HL-60/S4 treated with phorbol 12-myristate 13-acetate at 8.2 ng/mL for 4 days and 3 days (cell line): ENCODE data around the gene NKG7.

Experiments
- in situ Hi-C: fragments of 300-500 bp; cut with MboI; formaldehyde crosslinking; loops from 2 replicates; pipeline ENCODE4 v1.15.0; 2022; ENCODE audit warnings: low sequenced_read_pairs

The NKG7 gene

DNA sequence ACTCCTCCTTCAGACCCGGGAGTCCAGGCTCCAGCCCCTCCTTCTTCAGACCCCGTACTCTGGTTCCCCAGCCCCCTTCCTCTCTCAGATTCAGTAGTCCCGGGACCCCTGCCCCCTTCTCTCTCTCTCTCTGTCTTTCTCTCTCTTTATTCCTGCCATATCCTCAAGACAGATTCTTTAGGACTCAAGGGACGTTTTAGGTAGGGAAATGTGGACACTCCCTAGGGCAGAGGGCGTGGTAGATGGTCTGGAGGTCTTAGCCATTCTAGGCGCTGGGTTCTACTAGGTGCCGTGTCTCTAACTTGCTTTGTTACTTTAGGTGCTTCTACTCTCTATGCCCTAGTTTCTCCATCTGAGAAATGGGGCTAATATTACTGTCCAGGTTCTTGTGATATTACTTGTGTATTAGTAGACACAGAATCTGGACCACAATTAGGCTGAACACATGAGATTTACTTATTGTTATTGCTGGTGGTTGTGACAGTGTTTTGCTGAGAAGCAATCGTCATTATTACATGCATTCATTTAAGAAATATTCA, 18.7 kb upstream of the NKG7 start:
- in situ Hi-C loops, result no loop called here

GRCh38 chr19:51389143-51389542, 16.7 kb upstream of the NKG7 start:
- in situ Hi-C loops, result no loop called here

DNA sequence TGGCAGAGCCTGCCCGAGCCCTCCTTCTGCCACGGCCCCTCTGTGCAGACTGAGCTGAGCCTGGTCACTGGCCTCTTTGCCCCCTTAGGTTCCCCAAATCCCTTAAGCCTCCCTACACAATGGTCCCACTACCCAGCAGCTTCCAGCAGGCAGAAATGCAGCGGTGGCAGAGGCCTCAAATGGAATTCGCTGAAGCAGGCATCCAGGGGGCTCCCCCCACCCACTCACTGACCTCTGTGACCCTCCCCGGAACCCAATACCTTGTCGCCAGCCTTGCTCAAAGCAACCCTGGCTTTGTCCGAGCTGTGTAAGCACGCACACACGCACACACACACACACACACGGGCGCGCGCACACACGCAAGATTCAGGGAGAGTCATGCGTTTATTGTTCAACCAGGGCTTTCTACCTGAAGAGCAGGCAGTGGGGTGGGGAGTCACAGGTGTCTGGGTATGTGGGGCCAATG, 15.5 kb upstream of the NKG7 start, which contains the start of gene LIM2:
Gene LIM2 (minus strand): TSS at position 51 of the 466 bp plus-strand sequence. CDS start 531 bp downstream, outside the sequence.
- in situ Hi-C loops, result no loop called here

GRCh38 chr19:51386882-51387520, 14.5 kb upstream of the NKG7 start:
- in situ Hi-C loops, result no loop called here

DNA sequence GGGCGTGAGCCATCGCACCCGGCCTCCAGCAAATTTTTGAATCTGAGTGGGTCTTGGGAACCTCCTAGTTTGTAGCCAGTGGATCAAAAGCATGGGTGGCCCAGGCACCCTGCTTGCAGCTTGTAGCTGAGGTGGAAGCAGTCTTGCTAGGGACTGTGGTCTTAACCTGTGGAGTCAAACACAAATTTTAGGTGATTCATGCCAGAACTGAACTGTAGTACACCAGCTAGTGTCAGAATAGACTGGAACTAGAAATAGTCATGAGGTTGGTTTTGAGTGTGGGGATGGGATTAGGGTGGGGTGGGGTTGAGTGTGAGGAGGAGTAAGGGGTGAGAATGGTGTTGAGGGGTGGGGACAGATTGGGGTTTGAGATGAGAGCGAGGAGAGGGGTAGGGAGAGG, 9.6 kb upstream of the NKG7 start:
- in situ Hi-C loops, result no loop called here

DNA sequence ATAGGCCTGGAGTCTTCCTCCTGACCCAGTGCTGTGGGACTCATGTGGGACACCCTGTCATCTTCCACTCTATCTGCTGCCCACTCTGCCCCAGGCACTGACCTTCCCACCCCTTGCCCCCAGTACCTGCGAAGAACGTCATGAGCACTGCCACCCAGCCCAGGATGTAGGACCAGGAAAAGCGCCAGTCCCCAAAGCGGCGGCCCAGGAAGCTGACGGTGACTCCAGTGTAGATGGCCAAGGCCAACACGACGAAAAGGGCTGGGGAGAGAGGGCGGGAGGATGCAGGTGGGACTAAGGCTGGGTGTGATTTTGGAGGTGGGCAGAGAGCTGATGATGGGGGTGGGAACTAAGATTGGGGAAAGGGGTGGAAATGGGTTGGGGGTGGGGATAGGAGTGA, 7.9 kb upstream of the NKG7 start:
- in situ Hi-C loops, result no loop called here

DNA sequence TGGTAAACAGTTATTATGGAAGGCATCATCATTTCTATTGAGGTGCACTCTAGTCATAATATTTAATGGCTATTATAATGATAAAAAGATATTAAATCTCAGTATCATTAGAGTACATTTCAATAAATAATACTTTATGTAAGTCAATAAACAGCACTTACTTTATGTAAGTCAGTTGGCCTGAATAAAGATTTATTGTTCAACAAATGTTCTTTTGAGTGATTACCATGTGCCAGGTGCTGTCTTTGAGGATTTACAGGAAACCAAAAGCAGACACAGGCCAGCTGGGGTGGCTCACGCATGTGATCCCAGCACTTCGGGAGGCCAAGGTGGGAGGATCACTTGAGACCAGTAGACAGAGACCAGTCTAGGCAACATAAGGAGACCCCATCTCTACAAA, 5.0 kb upstream of the NKG7 start:
- in situ Hi-C loops, result no loop called here

DNA sequence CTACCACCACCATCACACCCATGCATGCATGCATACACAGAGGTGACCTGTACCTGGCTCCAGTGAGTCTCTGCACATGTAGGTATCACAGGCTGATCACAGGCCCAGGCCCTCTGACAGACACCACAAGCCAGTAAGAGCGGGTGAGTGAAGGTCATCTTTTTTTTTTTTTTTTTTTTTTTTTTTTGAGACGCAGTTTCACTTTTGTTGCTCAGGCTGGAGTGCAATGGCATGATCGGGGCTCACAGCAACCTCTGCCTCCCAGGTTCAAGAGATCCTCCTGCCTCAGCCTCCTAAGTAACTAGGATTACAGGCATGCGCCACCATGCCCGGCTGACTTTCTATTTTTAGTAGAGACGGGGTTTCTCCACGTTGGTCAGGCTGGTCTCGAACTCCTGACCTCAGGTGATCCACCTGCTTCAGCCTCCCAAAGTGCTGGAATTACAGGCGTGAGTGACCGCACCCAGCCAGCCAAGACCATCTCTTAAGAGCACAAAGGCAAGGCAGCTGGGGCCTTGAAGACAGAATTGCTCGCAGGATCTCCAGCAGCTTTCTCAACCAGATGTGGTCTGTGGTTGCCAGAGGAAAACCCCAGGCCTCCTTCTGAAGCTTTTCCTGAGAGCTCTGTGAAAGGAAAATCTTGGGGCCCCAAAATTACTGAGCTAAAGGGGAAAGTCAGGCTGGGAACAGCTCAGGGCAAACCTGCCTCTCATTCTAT, 3.2 kb upstream of the NKG7 start:
- in situ Hi-C loops, result no loop called here

- in situ Hi-C loops, result no loop called here
These were observed 319 bp downstream of the NKG7 start for GRCh38 chr19:51372021-51372648.

DNA sequence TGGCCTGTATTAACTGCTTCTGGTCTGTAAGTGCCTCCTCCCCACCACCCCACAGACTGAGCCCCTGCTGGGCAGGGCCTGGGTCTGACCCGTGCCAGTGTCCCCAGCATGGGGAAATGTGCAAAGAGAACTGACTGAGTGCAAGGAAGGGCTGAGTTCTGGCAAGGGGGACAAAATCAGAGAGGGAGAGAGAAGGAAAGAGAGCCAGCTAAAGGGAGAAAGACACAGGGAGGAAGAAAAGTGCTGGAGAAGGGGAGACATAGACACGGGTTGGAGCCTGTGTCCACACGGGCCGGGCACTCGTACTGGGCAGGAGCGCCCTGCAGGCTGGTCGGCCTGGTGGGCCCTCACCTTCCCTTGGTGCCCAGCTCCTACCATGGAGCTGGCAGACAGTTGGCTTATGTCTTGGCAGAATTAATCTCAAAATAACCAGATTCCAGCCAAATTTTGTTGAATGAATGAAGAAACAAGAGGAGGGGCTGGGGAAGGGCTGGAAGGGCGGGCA, 1.2 kb downstream of the NKG7 start:
- in situ Hi-C loops, result no loop called here

DNA sequence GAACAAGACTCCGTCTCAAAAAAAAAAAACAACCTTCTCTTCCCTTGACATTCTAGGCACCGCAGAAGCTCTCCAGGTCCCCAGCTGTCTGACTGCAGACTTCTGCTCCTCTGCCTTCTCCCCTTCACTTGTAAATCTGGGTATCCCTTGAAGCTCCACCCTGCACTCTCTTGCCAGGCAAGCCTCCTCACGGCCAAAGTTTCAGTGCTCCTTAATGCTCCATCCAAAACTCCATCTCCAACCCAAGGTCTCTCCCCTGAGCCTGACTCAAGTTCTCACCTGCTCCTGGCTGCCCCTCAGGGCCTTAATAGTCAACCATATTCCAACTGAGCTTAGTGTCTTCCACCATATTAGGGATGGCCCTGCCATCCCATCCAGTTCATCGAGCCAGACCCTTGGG, 2.2 kb downstream of the NKG7 start:
- in situ Hi-C loops, result no loop called here

DNA sequence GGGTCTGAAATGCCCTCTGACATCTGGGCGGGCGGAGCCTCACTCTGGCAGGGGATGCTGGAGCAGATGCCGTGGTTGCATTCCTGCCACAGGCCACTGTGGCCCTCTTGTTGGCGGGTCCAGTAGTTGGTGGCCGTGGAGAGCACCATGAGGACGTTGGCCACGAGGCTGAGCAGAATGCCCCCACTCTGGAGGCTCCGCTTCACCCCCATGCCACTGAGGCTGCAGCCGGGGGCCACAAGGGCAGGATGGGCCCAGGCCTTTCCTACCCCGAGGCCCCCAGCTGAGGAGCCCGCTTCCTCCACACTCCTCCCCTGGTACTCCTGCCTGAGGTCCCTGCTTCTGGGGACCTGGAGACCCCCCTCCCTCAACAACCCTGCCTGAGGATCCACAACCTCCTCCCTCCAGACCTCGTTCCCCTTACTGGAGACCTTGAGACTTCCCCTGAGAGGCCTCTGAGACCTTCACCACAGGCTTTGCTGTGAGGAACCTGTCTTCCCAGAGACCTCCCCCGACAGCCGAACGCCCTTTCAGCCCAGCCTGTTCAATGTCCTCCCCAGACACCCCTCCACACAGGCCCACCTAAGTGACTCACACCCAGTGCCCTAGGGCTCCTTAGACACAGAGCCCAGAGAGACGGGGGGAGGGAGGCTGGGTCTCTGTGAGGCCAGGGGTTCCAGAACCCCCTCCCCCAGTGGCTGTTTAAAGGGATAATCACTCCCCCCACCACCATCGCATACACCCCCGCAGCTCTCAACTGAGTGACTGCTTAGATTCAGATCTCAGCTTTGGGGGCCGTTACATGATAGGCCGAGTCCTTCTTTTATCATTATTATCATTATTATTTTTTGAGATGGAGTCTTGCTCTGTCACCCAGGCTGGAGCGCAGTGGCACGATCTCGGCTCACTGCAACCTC, 3.8 kb downstream of the NKG7 start, which contains the start of gene CLDND2:
Gene CLDND2 (minus strand): TSS at position 638 of the 917 bp plus-strand sequence. CDS start 426 bp downstream, at position 212.
- in situ Hi-C loops, result no loop called here

DNA sequence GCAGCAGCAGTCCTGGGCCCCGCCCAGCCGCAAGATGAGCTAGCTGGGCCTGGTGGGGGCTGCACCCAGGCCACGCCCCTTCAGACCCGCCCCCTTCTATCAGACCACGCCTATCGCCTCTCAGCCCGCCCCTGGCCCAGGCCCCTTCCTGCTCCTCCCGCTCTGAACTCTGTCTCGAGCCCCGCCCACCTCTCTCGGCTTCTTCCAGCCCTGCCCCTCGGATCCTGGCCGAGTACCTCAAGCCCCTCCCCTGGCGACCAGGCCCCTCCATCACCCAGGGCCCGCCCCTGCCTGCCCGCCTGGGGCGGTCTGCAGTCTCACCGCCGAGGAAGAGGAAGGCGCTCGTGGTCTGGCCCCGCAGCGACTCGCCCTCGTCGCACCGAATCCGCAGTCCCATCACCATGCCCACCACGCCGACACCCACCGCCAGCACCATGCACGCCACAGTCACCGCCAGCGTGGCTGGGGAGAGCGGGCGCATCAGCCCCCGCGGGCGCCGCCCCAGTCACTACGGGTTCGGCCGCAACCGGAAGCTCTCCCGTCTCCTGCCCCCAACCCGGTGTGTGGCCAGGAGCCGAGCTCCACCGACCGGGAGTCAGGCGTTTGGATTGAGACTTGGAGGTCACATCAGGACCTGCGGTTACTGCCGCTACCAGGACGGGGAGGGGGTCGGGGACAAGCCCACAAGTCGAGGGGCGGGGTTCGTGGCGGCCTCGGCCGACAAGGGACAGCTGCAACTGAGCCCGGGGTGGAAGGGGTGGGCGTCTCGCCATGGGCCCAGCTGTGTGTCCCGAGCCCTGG, 4.7 kb downstream of the NKG7 start:
- in situ Hi-C loops, result no loop called here

- in situ Hi-C loops, result no loop called here
These were observed 5.2 kb downstream of the NKG7 start for GRCh38 chr19:51367255-51367564.

DNA sequence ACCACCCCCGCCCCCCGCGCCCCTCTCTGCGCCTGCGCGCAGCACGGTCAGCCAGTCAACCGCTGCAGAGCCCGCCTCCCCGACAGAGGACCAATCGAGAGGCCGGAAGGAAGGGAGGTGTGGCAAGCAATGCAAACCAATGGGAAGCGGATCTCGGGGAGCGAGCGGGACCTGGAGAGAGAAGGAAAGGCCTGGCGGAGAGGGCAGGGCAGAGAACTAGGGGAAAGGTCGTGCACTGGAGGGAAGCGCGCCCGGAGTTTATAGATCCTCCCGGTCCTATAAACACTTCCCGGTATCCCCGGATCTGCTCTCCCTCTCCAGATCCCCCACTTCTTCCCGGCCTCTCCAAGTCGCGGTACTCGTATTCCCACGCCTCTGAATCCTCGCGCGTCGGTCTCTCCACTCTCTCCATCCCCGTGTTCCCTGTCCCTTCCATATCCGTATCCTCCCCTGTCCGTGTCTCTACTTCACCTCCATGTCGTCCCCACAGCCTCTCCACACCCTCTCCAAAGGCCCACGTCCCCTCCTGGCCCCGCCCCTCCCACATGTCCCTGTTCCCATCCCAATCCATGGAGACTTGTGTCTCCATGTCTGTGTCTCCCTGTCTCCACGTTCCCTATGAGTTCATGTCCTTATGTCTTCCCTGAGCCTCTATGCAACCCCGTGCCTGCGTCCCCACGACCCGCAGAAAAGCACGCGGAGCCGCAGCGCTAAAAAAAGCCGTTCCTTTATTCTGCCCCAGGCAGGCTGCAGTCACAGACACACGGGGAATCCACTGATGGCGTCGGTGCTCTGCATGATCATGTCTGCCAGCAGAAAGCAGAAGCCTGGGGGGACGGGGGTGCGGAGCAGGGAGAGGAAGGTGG, 5.8 kb downstream of the NKG7 start:
- in situ Hi-C loops, result no loop called here

DNA sequence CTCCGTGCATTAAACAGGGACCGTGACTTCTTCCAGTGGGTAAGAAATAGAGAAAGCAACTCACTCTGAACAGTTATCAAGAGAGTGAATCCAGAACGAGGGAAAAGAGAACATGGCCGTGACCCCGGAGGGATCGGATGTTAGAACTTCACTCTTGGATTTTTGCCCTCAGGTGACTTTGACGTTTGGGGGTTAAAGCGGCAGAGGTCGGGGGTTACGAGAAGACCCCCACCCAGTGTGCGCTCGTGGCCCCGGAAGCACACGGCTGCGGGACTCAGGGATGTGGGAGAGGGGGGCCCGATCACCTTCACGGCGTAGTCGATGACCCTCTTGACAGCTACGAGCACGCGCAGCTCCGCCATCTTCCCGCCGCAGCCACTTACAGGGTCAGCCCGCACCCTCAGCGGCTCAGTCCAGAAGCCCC, 6.5 kb downstream of the NKG7 start, which contains the start of gene ETFB:
Gene ETFB (minus strand): TSS at position 424 of the 424 bp plus-strand sequence. CDS start 62 bp downstream, at position 362.
- in situ Hi-C loops, result no loop called here

- in situ Hi-C loops, result no loop called here
These were observed 7.1 kb downstream of the NKG7 start for GRCh38 chr19:51365211-51365964.
